Measurements from ENCODE around the gene SELL.
A peak's percentile ranks its signal among the peaks of the same experiment; 100 is the strongest.
"Not testable (repeated sequence)": the region's sequence is repeated elsewhere in the genome, so short reads cannot be mapped to it uniquely, and the experiment has no call there.

The SELL gene

GRCh38 chr1:169662680-169663079, 48.7 kb downstream of the SELL start:
- DNase-seq, result not testable (repeated sequence)

- not testable (repeated sequence) for DNase-seq
Observed at GRCh38 chr1:169661066-169661465, 50.4 kb downstream of the SELL start.

- not testable (repeated sequence) for DNase-seq
Observed at GRCh38 chr1:169658777-169659176, 52.6 kb downstream of the SELL start.

GRCh38 chr1:169653873-169654272, 57.5 kb downstream of the SELL start:
- no peak for DNase-seq

DNA sequence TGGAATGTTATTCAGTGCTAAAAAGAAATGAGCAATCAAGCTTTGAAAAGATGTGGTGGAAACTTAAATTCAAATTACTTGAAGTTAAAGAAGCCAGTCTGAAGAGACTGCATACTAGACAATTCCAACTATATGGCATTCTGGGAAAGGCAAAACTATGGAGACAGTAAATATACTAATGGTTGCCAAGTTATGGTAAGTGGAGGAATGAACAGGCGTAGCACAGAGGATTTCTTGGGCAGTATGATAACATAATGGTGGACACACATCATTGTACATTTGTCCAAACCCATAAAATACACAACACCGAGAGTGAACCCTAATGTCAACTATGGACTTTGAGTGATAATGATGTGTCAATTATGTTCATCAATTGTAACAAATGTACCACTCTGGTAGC, 60.4 kb downstream of the SELL start:
- no peak for DNase-seq

- no peak for DNase-seq
Observed at GRCh38 chr1:169650551-169650950, 60.9 kb downstream of the SELL start.

DNA sequence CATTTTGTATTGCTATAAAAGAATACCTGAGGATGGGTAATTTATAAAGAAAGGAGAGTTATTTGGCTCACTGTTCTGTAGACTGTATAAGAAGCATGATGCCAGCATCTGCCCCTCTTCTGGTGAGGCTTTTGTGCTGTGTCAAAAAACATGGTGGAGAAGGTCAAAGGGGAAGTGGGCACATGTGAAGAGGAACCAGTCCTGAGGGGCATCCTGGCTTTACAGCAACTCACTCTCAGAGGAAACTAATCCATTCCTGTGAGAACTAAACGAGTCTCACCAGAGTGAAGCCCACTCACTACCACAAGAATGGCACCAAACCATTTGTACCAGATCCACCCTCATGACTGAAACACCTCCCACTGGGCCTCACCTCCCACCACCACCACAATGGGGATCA, 62.7 kb downstream of the SELL start:
- peak in 1 of 2 donors; percentile 15 for DNase-seq

- no peak for DNase-seq
Observed at GRCh38 chr1:169648187-169648586, 63.2 kb downstream of the SELL start.

- DNase-seq, result no peak
Observed at GRCh38 chr1:169647512-169647911, 63.9 kb downstream of the SELL start.

GRCh38 chr1:169644297-169644696, 67.1 kb downstream of the SELL start:
- DNase-seq, result no peak
